ENCODE measurements around the gene C1orf74.

Gene C1orf74

GRCh38 chr1:209819058-209819457, 34.7 kb upstream of the C1orf74 start (continued):
- TF ChIP-seq CSRNP3 (CRISPR knock-in tag; IDR thresholded peaks at IDR 0.05): no peak

GRCh38 chr1:209817691-209818090, 33.3 kb upstream of the C1orf74 start:
- TF ChIP-seq ESRRG (CRISPR knock-in tag; IDR thresholded peaks at IDR 0.05): no peak
- TF ChIP-seq PATZ1 (CRISPR knock-in tag; IDR thresholded peaks at IDR 0.05; ENCODE audit: borderline replicate concordance): no peak
- TF ChIP-seq ARNTL (CRISPR knock-in tag; IDR thresholded peaks at IDR 0.05; ENCODE audit: borderline replicate concordance, low read depth): no peak
- TF ChIP-seq TCF4 (CRISPR knock-in tag; IDR thresholded peaks at IDR 0.05; ENCODE audit: borderline replicate concordance): no peak
- TF ChIP-seq ZNF8 (CRISPR knock-in tag; IDR thresholded peaks at IDR 0.05): no peak
- no peak for TF ChIP-seq ZNF565 (CRISPR knock-in tag; conservative IDR thresholded peaks at IDR 0.05; ENCODE audit: low read depth)
- no peak for TF ChIP-seq ZFP30 (CRISPR knock-in tag; IDR thresholded peaks at IDR 0.05)
- TF ChIP-seq POU6F1 (CRISPR knock-in tag; IDR thresholded peaks at IDR 0.05; ENCODE audit: borderline replicate concordance, low read depth): no peak
- TF ChIP-seq TSHZ2 (CRISPR knock-in tag; IDR thresholded peaks at IDR 0.05): no peak
- no peak for TF ChIP-seq RARB (CRISPR knock-in tag; IDR thresholded peaks at IDR 0.05)
- TF ChIP-seq ZC3H10 (CRISPR knock-in tag; IDR thresholded peaks at IDR 0.05): no peak
- TF ChIP-seq GLIS3 (CRISPR knock-in tag; IDR thresholded peaks at IDR 0.05): no peak
- TF ChIP-seq PPARA (CRISPR knock-in tag; IDR thresholded peaks at IDR 0.05; ENCODE audit: borderline replicate concordance): no peak
- TF ChIP-seq BACH2 (CRISPR knock-in tag; IDR thresholded peaks at IDR 0.05; ENCODE audit: borderline replicate concordance): no peak
- no peak for TF ChIP-seq CSRNP3 (CRISPR knock-in tag; IDR thresholded peaks at IDR 0.05)
- no peak for TF ChIP-seq TOX (CRISPR knock-in tag; IDR thresholded peaks at IDR 0.05; ENCODE audit: borderline replicate concordance)
- no peak for TF ChIP-seq ZFP3 (CRISPR knock-in tag; IDR thresholded peaks at IDR 0.05)
- TF ChIP-seq CSDC2 (CRISPR knock-in tag; IDR thresholded peaks at IDR 0.05): no peak
- no peak for TF ChIP-seq ISL1 (CRISPR knock-in tag; IDR thresholded peaks at IDR 0.05)
- ATAC-seq: no peak

GRCh38 chr1:209816923-209817322, 32.6 kb upstream of the C1orf74 start:
- no peak for ATAC-seq
- TF ChIP-seq CREB5 (CRISPR knock-in tag; IDR thresholded peaks at IDR 0.05; ENCODE audit: low read depth) (no peak), TOX (CRISPR knock-in tag; IDR thresholded peaks at IDR 0.05; ENCODE audit: borderline replicate concordance) (no peak), RARB (CRISPR knock-in tag; IDR thresholded peaks at IDR 0.05) (no peak), POU6F1 (CRISPR knock-in tag; IDR thresholded peaks at IDR 0.05; ENCODE audit: borderline replicate concordance, low read depth) (no peak), ISL1 (CRISPR knock-in tag; IDR thresholded peaks at IDR 0.05) (no peak), ZFP3 (CRISPR knock-in tag; IDR thresholded peaks at IDR 0.05) (no peak), PPARA (CRISPR knock-in tag; IDR thresholded peaks at IDR 0.05; ENCODE audit: borderline replicate concordance) (no peak), ZC3H10 (CRISPR knock-in tag; IDR thresholded peaks at IDR 0.05) (no peak), ZNF565 (CRISPR knock-in tag; conservative IDR thresholded peaks at IDR 0.05; ENCODE audit: low read depth) (no peak), GLIS3 (CRISPR knock-in tag; IDR thresholded peaks at IDR 0.05) (no peak), ESRRG (CRISPR knock-in tag; IDR thresholded peaks at IDR 0.05) (no peak), SNAI2 (CRISPR knock-in tag; IDR thresholded peaks at IDR 0.05) (no peak), ZFP30 (CRISPR knock-in tag; IDR thresholded peaks at IDR 0.05) (no peak), TSHZ2 (CRISPR knock-in tag; IDR thresholded peaks at IDR 0.05) (no peak), ZNF8 (CRISPR knock-in tag; IDR thresholded peaks at IDR 0.05) (no peak)

Measured in SK-N-SH treated with all-trans-retinoic acid at 6 μM for 48 hours (cell line).